Smooth muscle cell of bladder (primary cell): ENCODE results near the gene OOSP2. TPM values are rescaled to one million over a fixed set of nuclear protein-coding genes. Genes with fewer than 3 reads are reported as not detected.

Source experiments
- total RNA-seq: library from RNA; depleted of rRNA; stranded (reverse); fragments of >200 nt; gene quantifications from 2 replicates; pipeline ENCODE4 v1.2.3, GENCODE V29; 2014

OOSP2 gene, protein sequence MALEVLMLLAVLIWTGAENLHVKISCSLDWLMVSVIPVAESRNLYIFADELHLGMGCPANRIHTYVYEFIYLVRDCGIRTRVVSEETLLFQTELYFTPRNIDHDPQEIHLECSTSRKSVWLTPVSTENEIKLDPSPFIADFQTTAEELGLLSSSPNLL
- not detected in 2 replicates for total RNA-seq

GRCh38 chr11:60040109-60040508, at the start of gene OOSP2:
Gene OOSP2, plus strand, starts transcription at chr11:60040409. Its CDS starts 51 bp downstream, at chr11:60040460.

GRCh38 chr11:60016881-60017280, 23.3 kb upstream of the OOSP2 start, which contains the start of gene OOSP4B:
Gene OOSP4B, plus strand, starts transcription at chr11:60017181.

GRCh38 chr11:60056349-60056969, 16.2 kb downstream of the OOSP2 start, which contains the start of gene MS4A3:
Gene MS4A3, plus strand, starts transcription at chr11:60056665. Its CDS starts 4,496 bp downstream, at chr11:60061161.

DNA sequence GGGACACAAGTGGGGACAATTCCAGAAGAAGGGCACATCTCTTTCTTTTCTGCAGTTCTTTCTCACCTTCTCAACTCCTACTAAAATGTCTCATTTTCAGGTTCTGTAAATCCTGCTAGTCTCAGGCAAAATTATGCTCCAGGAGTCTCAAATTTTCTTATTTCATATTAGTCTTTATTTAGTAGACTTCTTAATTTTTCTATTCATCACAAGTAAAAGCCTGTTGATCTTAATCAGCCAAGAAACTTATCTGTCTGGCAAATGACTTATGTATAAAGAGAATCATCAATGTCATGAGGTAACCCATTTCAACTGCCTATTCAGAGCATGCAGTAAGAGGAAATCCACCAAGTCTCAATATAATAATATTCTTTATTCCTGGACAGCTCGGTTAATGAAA, 48.2 kb downstream of the OOSP2 start, which contains the start of gene MS4A2:
MS4A2 (plus strand) TSS at position 301 of the 400 bp plus-strand sequence. CDS start 102 bp downstream, outside the sequence.

Other genes starting within 250 kb of the OOSP2 start
- 39.1 and 39.3 TPM in 2 replicates for gene MRPL16, start 229.6 kb upstream of the OOSP2 start, total RNA-seq
- gene CBLIF, start 194.9 kb upstream of the OOSP2 start, total RNA-seq = not detected in 2 replicates
- gene TCN1, start 173.9 kb upstream of the OOSP2 start, total RNA-seq = not detected in 2 replicates
- not detected in 2 replicates for gene OOSP3, start 161.6 kb upstream of the OOSP2 start, total RNA-seq
- not detected in 2 replicates for gene OOSP1, start 102.0 kb upstream of the OOSP2 start, total RNA-seq
- not detected in 2 replicates for gene OOSP4A, start 76.4 kb upstream of the OOSP2 start, total RNA-seq
- not detected in 2 replicates for gene OOSP4B, start 23.2 kb upstream of the OOSP2 start, total RNA-seq
- not detected in 2 replicates for gene MS4A3, start 16.3 kb downstream of the OOSP2 start, total RNA-seq
- gene MS4A2, start 48.3 kb downstream of the OOSP2 start, total RNA-seq = not detected in 2 replicates
- gene MS4A6A, start 142.7 kb downstream of the OOSP2 start, total RNA-seq = not detected in 2 replicates
- not detected in 2 replicates for gene MS4A4E, start 202.7 kb downstream of the OOSP2 start, total RNA-seq
- not detected in 2 replicates for gene MS4A4A, start 240.3 kb downstream of the OOSP2 start, total RNA-seq